Epithelial cell of prostate (primary cell): Measurements from ENCODE around the gene INMT.

Source experiments
- DNase-seq: peaks from one replicate; pipeline ENCODE4 v3.0.0-alpha.2; 2011; ENCODE audit warnings: low read depth, low spot score
- H3K27ac ChIP-seq: fragments of 450-650 bp; 2 replicates; pipeline ENCODE4 v1.5.1; 2017; ENCODE audit warnings: mild to moderate bottlenecking

The INMT gene

GRCh38 chr7:30778255-30779025 lies 26.5 kb downstream of the INMT start:
- no peak overlapping the region for H3K27ac ChIP-seq
- DNase-seq, result no peak

GRCh38 chr7:30779574-30779973 lies 27.6 kb downstream of the INMT start:
- no peak for DNase-seq
- no peak overlapping the region for H3K27ac ChIP-seq

GRCh38 chr7:30780941-30781340 lies 29.0 kb downstream of the INMT start:
- H3K27ac ChIP-seq, result no peak overlapping the region
- no peak for DNase-seq

GRCh38 chr7:30782690-30783089 lies 30.8 kb downstream of the INMT start:
- no peak for DNase-seq
- H3K27ac ChIP-seq, result no peak overlapping the region

GRCh38 chr7:30785786-30786185 lies 33.9 kb downstream of the INMT start:
- DNase-seq, result no peak
- H3K27ac ChIP-seq, result no peak overlapping the region

GRCh38 chr7:30787486-30787885 lies 35.6 kb downstream of the INMT start:
- no peak for DNase-seq
- H3K27ac ChIP-seq, result no peak overlapping the region

GRCh38 chr7:30788640-30789333 lies 36.9 kb downstream of the INMT start:
- peak overlapping the region; percentile 69 for H3K27ac ChIP-seq

GRCh38 chr7:30789334-30789711 lies 37.4 kb downstream of the INMT start:
- peak; percentile 20 for DNase-seq

More at GRCh38 chr7:30788640-30789333, 36.9 kb downstream of the INMT start:
- no peak for DNase-seq

GRCh38 chr7:30790356-30790755 lies 38.4 kb downstream of the INMT start:
- DNase-seq, result no peak

More at GRCh38 chr7:30789334-30789711, 37.4 kb downstream of the INMT start:
- peak overlapping the region; percentile 69 for H3K27ac ChIP-seq

GRCh38 chr7:30791114-30791513 lies 39.2 kb downstream of the INMT start:
- no peak overlapping the region for H3K27ac ChIP-seq
- DNase-seq, result no peak

More at GRCh38 chr7:30790356-30790755, 38.4 kb downstream of the INMT start:
- no peak overlapping the region for H3K27ac ChIP-seq

- DNase-seq, result no peak
- H3K27ac ChIP-seq, result peak overlapping the region; percentile 56
Observed at GRCh38 chr7:30795161-30795948, 43.4 kb downstream of the INMT start.

GRCh38 chr7:30796105-30796869 lies 44.4 kb downstream of the INMT start:
- H3K27ac ChIP-seq, result peak overlapping the region; percentile 56
- DNase-seq, result no peak

GRCh38 chr7:30797176-30798040 lies 45.5 kb downstream of the INMT start:
- DNase-seq, result no peak
- H3K27ac ChIP-seq, result no peak overlapping the region

GRCh38 chr7:30799206-30799975 lies 47.5 kb downstream of the INMT start:
- peak; percentile 73 for DNase-seq
- peak overlapping the region; percentile 56 for H3K27ac ChIP-seq

- DNase-seq, result no peak
- H3K27ac ChIP-seq, result peak overlapping the region; percentile 56
Observed at GRCh38 chr7:30799976-30800661, 48.2 kb downstream of the INMT start.

- no peak overlapping the region for H3K27ac ChIP-seq
- peak; percentile 14 for DNase-seq
Observed at GRCh38 chr7:30800785-30801252, 48.9 kb downstream of the INMT start.

- no peak overlapping the region for H3K27ac ChIP-seq
- DNase-seq, result no peak
Observed at GRCh38 chr7:30802812-30803211, 50.9 kb downstream of the INMT start.
